Ishikawa (cell line): ENCODE results near the gene GALNT4.

ENCODE experiments used
- EP300 ChIP-seq: IDR thresholded peaks from 2 replicates; pipeline ENCODE4 v1.6.1; 2012; ENCODE audit warnings: borderline replicate concordance
- YY1 ChIP-seq: IDR thresholded peaks from 2 replicates; pipeline ENCODE4 v1.6.1; 2012; ENCODE audit warnings: low read depth

DNA sequence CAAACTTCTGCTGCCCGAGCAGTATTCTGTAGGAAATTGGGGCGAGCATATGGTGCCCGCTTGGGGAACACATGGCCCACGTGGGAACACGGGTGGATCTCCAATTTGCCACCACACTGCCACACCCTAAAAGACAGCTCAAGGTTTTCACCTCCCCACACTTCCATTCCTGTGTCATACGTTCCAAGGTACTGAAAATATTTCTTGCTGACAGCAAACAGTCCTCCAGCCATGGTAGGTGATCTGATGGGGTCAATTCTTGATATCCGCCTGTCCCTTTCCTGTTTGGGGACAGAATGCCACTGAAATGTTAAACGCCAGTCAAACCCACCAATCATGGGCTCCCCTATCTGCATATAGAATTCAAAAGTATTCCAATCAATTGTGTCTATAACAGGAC is 1.2 kb downstream of the GALNT4 start:
- TF ChIP-seq EP300 (no peak), YY1 (no peak)
